Pericardium fibroblast (primary cell): ENCODE measurements around the gene RAB11FIP2. TPM values are rescaled to one million over a fixed set of nuclear protein-coding genes. Genes with fewer than 3 reads are reported as not detected.

Experiments
- total RNA-seq: library from RNA; depleted of rRNA; stranded (reverse); fragments of >200 nt; gene quantifications from 2 replicates; pipeline ENCODE4 v1.2.3, GENCODE V29; 2015

Gene RAB11FIP2
- total RNA-seq, result 8.2 and 36.0 TPM in 2 replicates

GRCh38 chr10:118046395-118047156 lies at the start of gene RAB11FIP2:
RAB11FIP2 (minus strand) TSS chr10:118046941; CDS start chr10:118046163, 778 bp downstream.

